GM06990 (cell line): ENCODE measurements around the gene CDRT4.

Source experiments
- DNase-seq: peaks from one replicate; pipeline ENCODE4 v3.0.0-alpha.2; 2011; ENCODE audit not compliant: insufficient read length; ENCODE audit errors: extremely low read depth
- H3K27me3 ChIP-seq: replicated peaks from 2 replicates; pipeline ENCODE4 v1.6.0; 2011; ENCODE audit warnings: low read length; ENCODE audit not compliant: control insufficient read depth, insufficient read depth
- H3K36me3 ChIP-seq: 2 replicates; pipeline ENCODE4 v1.5.1; 2011; ENCODE audit warnings: low read length; ENCODE audit not compliant: control insufficient read depth, insufficient read depth
- H3K4me3 ChIP-seq: replicated peaks from 2 replicates; pipeline ENCODE4 v1.5.1; 2011; ENCODE audit warnings: low read depth, mild to moderate bottlenecking, control low read depth, low read length
- CTCF ChIP-seq: IDR thresholded peaks from 2 replicates; pipeline ENCODE4 v1.5.1; 2011; ENCODE audit warnings: low read length, control low read depth, mild to moderate bottlenecking, inconsistent platforms; ENCODE audit not compliant: insufficient read depth, poor library complexity, severe bottlenecking

Gene CDRT4

GRCh38 chr17:15438491-15439105, 28.8 kb downstream of the CDRT4 start:
- Histone ChIP-seq H3K36me3 (no peaks in the 10 kb centered on the region), H3K27me3 (no peaks in the 10 kb centered on the region), H3K4me3 (no peak overlapping the region)
- no peak for TF ChIP-seq CTCF
- no peak for DNase-seq

- Histone ChIP-seq H3K36me3 (no peaks in the 10 kb centered on the region), H3K4me3 (no peak overlapping the region), H3K27me3 (no peaks in the 10 kb centered on the region)
- no peak for DNase-seq
- TF ChIP-seq CTCF = no peak
These were observed 30.2 kb downstream of the CDRT4 start for GRCh38 chr17:15437303-15437635.

- DNase-seq = no peak
- Histone ChIP-seq H3K36me3 (no peaks in the 10 kb centered on the region), H3K4me3 (no peak overlapping the region), H3K27me3 (no peaks in the 10 kb centered on the region)
- TF ChIP-seq CTCF = no peak
These were observed 30.7 kb downstream of the CDRT4 start for GRCh38 chr17:15436473-15437302.

- TF ChIP-seq CTCF = no peak
- H3K36me3 ChIP-seq = no peaks in the 10 kb centered on the region
- H3K4me3 ChIP-seq = no peak overlapping the region
- no peak for DNase-seq
- no peaks in the 10 kb centered on the region for H3K27me3 ChIP-seq
These were observed 32.5 kb downstream of the CDRT4 start for GRCh38 chr17:15434956-15435355.

GRCh38 chr17:15432807-15433611, 34.4 kb downstream of the CDRT4 start:
- Histone ChIP-seq H3K27me3 (no peaks in the 10 kb centered on the region), H3K36me3 (no peaks in the 10 kb centered on the region), H3K4me3 (no peak overlapping the region)
- TF ChIP-seq CTCF = no peak
- DNase-seq = no peak
